K562 (cell line): ENCODE results near the gene TIFAB. TPM values are rescaled to one million over a fixed set of nuclear protein-coding genes. Genes with fewer than 3 reads are reported as not detected.

Experiments
- ADNP ChIP-seq: fragments of 200-800 bp; sonication (Bioruptor generic); IDR thresholded peaks from 2 replicates; pipeline ENCODE4 v1.6.1; 2016; ENCODE audit warnings: missing genetic modification characterization, missing compliant biosample characterization
- ARID3B ChIP-seq: fragments of 250-450 bp; sonication (Bioruptor Pico); IDR thresholded peaks from 2 replicates; pipeline ENCODE4 v1.4.0; 2020; ENCODE audit warnings: borderline replicate concordance
- BCOR ChIP-seq: fragments of 450-650 bp; IDR thresholded peaks from 2 replicates; pipeline ENCODE4 v1.6.1; 2016
- CHD1 ChIP-seq: fragments of 200-600 bp; sonication (generic); IDR thresholded peaks from one replicate; pipeline ENCODE4 v1.6.1; 2012; ENCODE audit warnings: mild to moderate bottlenecking, moderate library complexity, low read length, inconsistent platforms
- ESRRA ChIP-seq: fragments of 450-650 bp; IDR thresholded peaks from 2 replicates; pipeline ENCODE4 v1.6.1; 2014; ENCODE audit warnings: low read depth, mild to moderate bottlenecking, moderate library complexity, borderline replicate concordance
- HSF4 ChIP-seq: fragments of 250-450 bp; sonication (Bioruptor Pico); IDR thresholded peaks from 2 replicates; pipeline ENCODE4 v2.1.2; 2022; ENCODE audit warnings: mild to moderate bottlenecking, moderate library complexity, borderline replicate concordance
- MEF2A ChIP-seq: IDR thresholded peaks from 2 replicates; pipeline ENCODE4 v1.6.1; 2011; ENCODE audit warnings: low read depth, mild to moderate bottlenecking, low read length, moderate library complexity; ENCODE audit not compliant: control insufficient read depth
- MXI1 ChIP-seq: IDR thresholded peaks from 2 replicates; pipeline ENCODE4 v1.6.1; 2011; ENCODE audit warnings: low read depth, mild to moderate bottlenecking, improper control_type of control experiment, low read length
- MYC ChIP-seq, 2 experiments: fragments of 250-450 bp in 1 of 2; sonication (Bioruptor Pico) in 1 of 2; IDR thresholded peaks; 2 replicates each; pipeline versions ENCODE4 v1.5.1 to v1.6.1; 2012 to 2021; ENCODE audit warnings: low read depth in 2 of 2, borderline replicate concordance in 1 of 2, improper control_type of control experiment in 1 of 2, low read length in 1 of 2, mild to moderate bottlenecking in 1 of 2, moderate library complexity in 1 of 2
- PCBP2 ChIP-seq: fragments of 200-400 bp; formaldehyde crosslinking; IDR thresholded peaks from 2 replicates; pipeline ENCODE4 v1.6.1; 2018; ENCODE audit warnings: low read length, low read depth, mild to moderate bottlenecking, moderate library complexity; ENCODE audit not compliant: poor library complexity, severe bottlenecking
- PHB2 ChIP-seq: fragments of 450-650 bp; IDR thresholded peaks from 2 replicates; pipeline ENCODE4 v1.6.1; 2017; ENCODE audit warnings: low read depth
- PHF8 ChIP-seq: fragments of 200-600 bp; sonication (generic); IDR thresholded peaks from 2 replicates; pipeline ENCODE4 v1.6.1; 2012; ENCODE audit warnings: mixed run types, mild to moderate bottlenecking, inconsistent platforms, low read length, moderate library complexity, borderline replicate concordance
- POLR3A ChIP-seq: IDR thresholded peaks from 2 replicates; pipeline ENCODE4 v1.6.1; 2011; ENCODE audit warnings: borderline replicate concordance, mild to moderate bottlenecking, moderate library complexity; ENCODE audit not compliant: insufficient read length, insufficient read depth; ENCODE audit errors: extremely low read depth
- UBTF ChIP-seq, 2 experiments: IDR thresholded peaks; 2 replicates each; pipeline ENCODE4 v1.6.1; 2012; ENCODE audit warnings: improper control_type of control experiment in 2 of 2, low read depth in 2 of 2, low read length in 2 of 2, borderline replicate concordance in 1 of 2
- ZNF124 ChIP-seq: sonication (generic); formaldehyde crosslinking; IDR thresholded peaks from 2 replicates; pipeline ENCODE4 v1.8.1; 2022; ENCODE audit warnings: missing genetic modification reagents
- ZNF518B ChIP-seq: fragments of 250-450 bp; sonication (Bioruptor Pico); IDR thresholded peaks from 2 replicates; pipeline ENCODE4 v1.5.0; 2021; ENCODE audit warnings: mild to moderate bottlenecking, moderate library complexity
- ZNF583 ChIP-seq: fragments of 250-450 bp; sonication (Bioruptor Pico); IDR thresholded peaks from 2 replicates; pipeline ENCODE4 v1.4.0; 2020
- ZNF589 ChIP-seq: fragments of 200-800 bp; sonication (Bioruptor generic); IDR thresholded peaks from 2 replicates; pipeline ENCODE4 v1.6.1; 2016; ENCODE audit warnings: low read depth, missing genetic modification characterization, missing compliant biosample characterization
- polyA plus RNA-seq, 8 experiments: library from polyadenylated mRNA; depleted of rRNA in 4 of 8; stranded (reverse) in 5 of 8; unstranded in 3 of 8; fragments of >200 nt; fragmentation: Nextera tagmentation in 2 of 8; fragmentation: Illumina TruSeq in 1 of 8; extraction: Ambion mirVana in 2 of 8; extraction: Trizol in 1 of 8; gene quantifications; 2 replicates each; pipeline versions ENCODE4 v1.2.1 to v1.2.3, GENCODE V29; 2011 to 2014; ENCODE audit warnings: inconsistent platforms in 1 of 8, missing spikeins in 1 of 8
- total RNA-seq, 7 experiments: library from RNA; depleted of rRNA in 6 of 7; stranded (reverse); fragments of >200 nt in 6 of 7; fragmentation: Illumina TruSeq in 2 of 7; extraction: Trizol in 2 of 7; gene quantifications; 2 replicates each; pipeline versions ENCODE4 v1.2.1 to v1.2.3, GENCODE V29; 2011 to 2021; ENCODE audit warnings: low replicate concordance in 1 of 7

TIFAB gene
- total and polyA plus RNA-seq, 9 of the 15 experiments (the other 6 are each of a cell fraction or from before 2014, with no cell fraction given) = not detected

- TF ChIP-seq ZNF518B (CRISPR knock-in tag) (no peak), ZNF124 (no peak), POLR3A (no peak), ZNF589 (CRISPR knock-in tag) (no peak), ADNP (tag) (no peak), ESRRA (no peak), UBTF (IDR thresholded peaks at IDR 0.05; ENCODE audit: borderline replicate concordance in 1 of 2, low read depth in 2 of 2, low read length in 2 of 2) (no peak), ARID3B (CRISPR knock-in tag) (no peak), MEF2A (no peak), BCOR (no peak), CHD1 (no peak), MXI1 (no peak), MYC (IDR thresholded peaks at IDR 0.05; ENCODE audit: low read depth, low read length) (no peak), MYC (CRISPR knock-in tag; IDR thresholded peaks at IDR 0.05; ENCODE audit: borderline replicate concordance, low read depth) (no peak), ZNF583 (CRISPR knock-in tag) (no peak), HSF4 (CRISPR knock-in tag) (no peak), PHF8 (no peak), PHB2 (no peak), PCBP2 (no peak)
These were observed 24.7 kb upstream of the TIFAB start (continued) for GRCh38 chr5:135476615-135477581.
